Smooth muscle cell (in vitro differentiated cells): ENCODE measurements around the gene RAB17. TPM values are rescaled to one million over a fixed set of nuclear protein-coding genes. Genes with fewer than 3 reads are reported as not detected.
A peak's percentile ranks its signal among the peaks of the same experiment; 100 is the strongest.

ENCODE experiments used
- DNase-seq: peaks from one replicate; lab custom pipeline; 2025; ENCODE audit not compliant: unreplicated experiment; lab: John Stamatoyannopoulos, UW
- H2AFZ ChIP-seq: fragments of 200-600 bp; sonication (generic); 2 replicates; pipeline ENCODE4 v1.6.0; 2016; ENCODE audit warnings: antibody characterized with exemption, low read depth, mild to moderate bottlenecking
- H3F3A ChIP-seq: fragments of 200-600 bp; sonication (generic); 2 replicates; pipeline ENCODE4 v1.6.0; 2017; ENCODE audit warnings: antibody characterized with exemption, low read depth
- H3K27ac ChIP-seq: fragments of 200-600 bp; sonication (generic); 2 replicates; pipeline ENCODE4 v1.5.1; 2016; ENCODE audit warnings: low read depth, mild to moderate bottlenecking
- H3K27me3 ChIP-seq: fragments of 200-600 bp; sonication (generic); 2 replicates; pipeline ENCODE4 v1.6.1; 2016; ENCODE audit warnings: low read depth, mild to moderate bottlenecking
- H3K36me3 ChIP-seq: fragments of 200-600 bp; sonication (generic); 2 replicates; pipeline ENCODE4 v1.5.1; 2016; ENCODE audit warnings: low read depth
- H3K4me1 ChIP-seq: fragments of 200-600 bp; sonication (generic); 2 replicates; pipeline ENCODE4 v1.5.1; 2016; ENCODE audit warnings: low read depth
- H3K4me2 ChIP-seq: fragments of 200-600 bp; sonication (generic); 2 replicates; pipeline ENCODE4 v1.6.0; 2016; ENCODE audit warnings: mild to moderate bottlenecking
- H3K4me3 ChIP-seq: fragments of 200-600 bp; sonication (generic); 2 replicates; pipeline ENCODE4 v1.5.1; 2016; ENCODE audit warnings: mild to moderate bottlenecking
- H3K79me2 ChIP-seq: fragments of 200-600 bp; sonication (generic); 2 replicates; pipeline ENCODE4 v1.6.0; 2016; ENCODE audit warnings: low read depth, mild to moderate bottlenecking
- H3K9ac ChIP-seq: fragments of 200-600 bp; sonication (generic); 2 replicates; pipeline ENCODE4 v1.6.0; 2016; ENCODE audit warnings: low read depth
- H3K9me3 ChIP-seq: fragments of 200-600 bp; sonication (generic); replicated peaks from 2 replicates; pipeline ENCODE4 v1.5.1; 2016; ENCODE audit warnings: low read depth
- H4K20me1 ChIP-seq: fragments of 200-600 bp; sonication (generic); 2 replicates; pipeline ENCODE4 v1.6.0; 2016; ENCODE audit warnings: low read depth
- CTCF ChIP-seq: fragments of 200-600 bp; sonication (generic); IDR thresholded peaks from 2 replicates; pipeline ENCODE4 v1.5.1; 2017; ENCODE audit warnings: borderline replicate concordance, mild to moderate bottlenecking, antibody characterized with exemption; ENCODE audit not compliant: insufficient read depth, poor library complexity, severe bottlenecking
- WGBS: methylation state at CpG from one replicate; pipeline ENCODE4 v1.1.7; 2016; ENCODE audit warnings: low lambda C conversion rate; 5-methylcytosine and 5-hydroxymethylcytosine counted together
- polyA plus RNA-seq: library from polyadenylated mRNA; unstranded; fragments of >200 nt; fragmentation: Nextera tagmentation; extraction: Ambion mirVana; gene quantifications from 2 replicates; pipeline ENCODE4 v1.2.1, GENCODE V29; 2016
- total RNA-seq: library from RNA; depleted of rRNA; stranded (reverse); fragments of >200 nt; gene quantifications from 2 replicates; pipeline ENCODE4 v1.2.3, GENCODE V29; 2014

Gene RAB17
- total and polyA plus RNA-seq, 2 experiments from 2014 or later: 0.69 to 1.4 TPM

DNA sequence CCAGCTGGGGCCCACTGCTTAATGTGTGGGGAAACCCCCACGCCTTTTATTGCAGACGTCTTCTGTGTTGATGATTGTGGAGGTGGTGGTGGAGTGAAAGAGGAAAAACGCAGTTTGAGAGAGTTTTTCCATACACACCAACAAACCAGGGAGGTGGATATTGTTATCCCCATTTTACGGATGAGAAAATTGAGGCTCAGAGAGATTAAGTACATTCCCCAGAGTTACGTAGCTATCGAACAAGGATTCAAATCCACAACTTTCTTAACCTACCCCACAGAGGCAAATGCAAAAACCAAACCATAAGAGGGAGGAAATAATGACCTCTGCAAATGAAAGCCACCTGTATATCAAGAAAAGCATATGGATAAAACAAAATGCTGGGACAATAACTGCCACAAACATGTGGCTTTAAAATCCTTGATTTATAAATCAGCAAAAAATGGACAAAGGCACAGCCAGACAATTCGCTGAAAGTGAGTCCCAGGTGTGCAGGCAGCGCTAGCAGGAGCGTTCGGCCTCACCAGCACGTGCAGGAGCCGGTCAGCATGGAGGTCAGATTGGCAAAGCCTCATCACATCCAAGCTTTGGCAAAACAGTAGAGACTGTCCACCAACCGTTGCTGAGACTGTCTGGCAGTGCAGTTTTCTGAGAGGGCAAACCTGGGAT, 12.6 kb upstream of the RAB17 start:
- Histone ChIP-seq H3K27ac (peak overlapping the region; percentile 42), H3K4me3 (peak overlapping the region; percentile 8), H3K36me3 (no peaks in the 10 kb centered on the region), H3K9me3 (no peaks in the 10 kb centered on the region), H3K27me3 (no peaks in the 10 kb centered on the region), H3K4me1 (peaks cover 26% of the 10 kb centered on the region), H3K79me2 (no peaks in the 10 kb centered on the region), H3K9ac (no peak overlapping the region), H4K20me1 (no peaks in the 10 kb centered on the region), H3K4me2 (peak overlapping the region; percentile 80), H2AFZ (peak overlapping the region; percentile 92), H3F3A (peaks cover 11% of the 10 kb centered on the region)
- no peak for TF ChIP-seq CTCF
- WGBS: 89% methylated on average over 13 of the region's 13 CpGs
- DNase-seq: no peak

DNA sequence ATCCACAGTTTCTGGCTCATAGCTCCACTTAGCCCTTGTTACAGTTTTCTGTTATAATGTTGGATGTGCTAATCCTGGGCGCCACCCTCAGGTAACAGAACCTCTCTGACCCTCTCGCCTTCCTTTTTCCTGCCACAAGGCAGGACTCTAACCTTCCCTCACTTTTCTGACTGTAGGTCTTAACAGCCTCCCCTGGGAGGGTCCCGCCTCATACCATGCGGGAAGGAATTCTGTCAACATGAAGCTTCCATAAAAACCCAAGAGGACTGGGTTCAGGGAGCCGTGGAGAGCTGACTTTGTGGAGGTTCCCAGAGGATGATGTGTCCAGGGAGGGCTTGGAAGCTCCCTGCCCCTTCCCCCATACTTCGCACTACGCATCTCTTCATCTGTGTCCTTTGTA, 11.9 kb upstream of the RAB17 start:
- WGBS: 85% methylated on average over 7 of the region's 7 CpGs
- H3K4me3 ChIP-seq: no peak overlapping the region
- peaks cover 11% of the 10 kb centered on the region for H3F3A ChIP-seq
- peaks cover 26% of the 10 kb centered on the region for H3K4me1 ChIP-seq
- no peak overlapping the region for H2AFZ ChIP-seq
- no peaks in the 10 kb centered on the region for H3K27me3 ChIP-seq
- no peak overlapping the region for H3K27ac ChIP-seq
- TF ChIP-seq CTCF: no peak
- H3K36me3 ChIP-seq: no peaks in the 10 kb centered on the region
- H3K4me2 ChIP-seq: no peak overlapping the region
- no peak for DNase-seq
- H3K79me2 ChIP-seq: no peaks in the 10 kb centered on the region
- no peak overlapping the region for H3K9ac ChIP-seq
- H3K9me3 ChIP-seq: no peaks in the 10 kb centered on the region
- H4K20me1 ChIP-seq: no peaks in the 10 kb centered on the region

- TF ChIP-seq CTCF: no peak
Measured at GRCh38 chr2:237601453-237602116, 11.1 kb upstream of the RAB17 start.

More at GRCh38 chr2:237601453-237602116, 11.1 kb upstream of the RAB17 start:
- H3K9ac ChIP-seq: no peak overlapping the region
- no peak overlapping the region for H2AFZ ChIP-seq
- 81% methylated on average over 14 of the region's 14 CpGs for WGBS
- H3K27me3 ChIP-seq: no peaks in the 10 kb centered on the region
- H3K4me2 ChIP-seq: no peak overlapping the region
- H3K4me3 ChIP-seq: no peak overlapping the region
- H3K27ac ChIP-seq: no peak overlapping the region
- no peaks in the 10 kb centered on the region for H3K36me3 ChIP-seq
- no peak for DNase-seq
- no peaks in the 10 kb centered on the region for H3K79me2 ChIP-seq
- peaks cover 11% of the 10 kb centered on the region for H3F3A ChIP-seq
- no peaks in the 10 kb centered on the region for H3K9me3 ChIP-seq
- H3K4me1 ChIP-seq: peaks cover 26% of the 10 kb centered on the region
- H4K20me1 ChIP-seq: no peaks in the 10 kb centered on the region
